Fibroblast of peridontal ligament (primary cell): ENCODE results near the gene PHLPP1.
"Not testable (repeated sequence)": the region's sequence is repeated elsewhere in the genome, so short reads cannot be mapped to it uniquely, and the experiment has no call there.

Source experiments
- DNase-seq: peaks from one replicate; pipeline ENCODE4 v3.0.0-alpha.2; 2010; ENCODE audit errors: extremely low read depth

The PHLPP1 gene

DNA sequence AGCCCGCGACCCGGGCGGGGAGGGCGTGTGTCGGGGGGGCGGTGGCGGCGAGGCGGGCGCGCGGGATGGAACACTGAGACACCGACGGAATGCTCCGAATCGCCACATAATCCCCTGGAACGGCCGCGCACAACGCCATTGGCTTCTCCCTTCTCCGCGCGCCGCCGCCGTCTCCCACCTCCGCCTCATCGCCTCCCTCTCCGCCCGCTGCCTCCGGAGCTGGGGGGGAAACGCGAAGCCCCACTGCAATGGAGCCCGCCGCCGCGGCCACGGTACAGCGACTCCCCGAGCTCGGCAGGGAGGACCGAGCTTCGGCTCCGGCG lies at the start of gene PHLPP1:
TSS of gene PHLPP1 (plus strand) at position 106 of the 323 bp plus-strand sequence. CDS start at position 249, 143 bp downstream.
- no peak for DNase-seq

DNA sequence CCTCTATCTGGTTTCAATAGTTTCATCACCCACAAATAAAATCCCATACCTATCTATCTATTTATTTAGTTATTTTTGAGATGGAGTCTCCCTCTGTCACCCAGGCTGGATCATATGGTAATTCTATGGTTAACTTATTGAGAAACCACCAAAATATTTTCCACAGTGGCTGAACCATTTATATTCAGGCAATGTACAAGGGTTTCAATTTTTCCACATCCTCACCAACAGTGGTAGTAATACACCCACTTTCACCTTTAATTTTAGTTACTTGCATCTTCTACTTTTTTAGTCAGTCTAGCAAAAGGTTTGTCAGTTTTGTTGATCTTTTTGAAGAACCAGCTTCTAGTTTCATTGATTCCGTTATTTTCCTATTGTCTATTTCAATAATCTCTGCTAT lies 46.1 kb upstream of the PHLPP1 start:
- DNase-seq, result no peak

DNA sequence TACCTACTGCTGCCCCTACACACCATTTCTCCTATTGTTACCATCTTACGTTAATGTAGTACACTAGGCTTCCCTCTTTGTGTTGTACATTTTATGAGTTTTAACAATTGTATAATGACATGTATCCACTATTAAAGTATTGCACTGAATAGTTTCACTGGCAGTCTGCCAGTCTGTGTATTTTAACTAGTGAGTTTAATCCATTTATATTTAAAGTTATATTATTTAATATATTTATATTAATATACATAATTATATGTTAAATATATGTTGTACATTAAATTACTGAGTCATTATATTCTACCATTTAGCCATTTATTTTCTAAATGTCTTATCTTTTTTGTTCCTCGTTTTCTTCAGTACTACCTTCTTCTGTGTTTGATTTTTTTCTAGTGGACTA lies 44.8 kb upstream of the PHLPP1 start:
- no peak for DNase-seq

DNA sequence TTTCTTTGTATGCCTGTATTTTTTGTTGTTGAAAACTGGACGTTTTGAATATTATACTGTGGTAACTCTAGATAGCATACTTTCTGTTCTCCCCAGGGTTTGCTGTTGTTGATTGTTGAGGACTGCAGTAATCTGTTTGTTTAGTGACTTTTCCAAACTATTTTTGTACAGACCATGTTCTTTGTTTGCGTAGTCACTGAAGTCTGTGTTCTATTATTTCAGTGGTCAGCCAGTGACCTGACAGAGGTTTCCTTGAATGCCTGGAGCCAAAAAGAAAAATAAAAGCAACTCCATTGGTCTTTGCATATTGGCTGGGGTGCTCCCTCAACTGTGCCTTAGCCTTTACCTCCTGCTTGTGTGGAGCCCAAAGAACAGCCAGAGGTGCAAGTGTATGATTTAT lies 42.7 kb upstream of the PHLPP1 start:
- no peak for DNase-seq

DNA sequence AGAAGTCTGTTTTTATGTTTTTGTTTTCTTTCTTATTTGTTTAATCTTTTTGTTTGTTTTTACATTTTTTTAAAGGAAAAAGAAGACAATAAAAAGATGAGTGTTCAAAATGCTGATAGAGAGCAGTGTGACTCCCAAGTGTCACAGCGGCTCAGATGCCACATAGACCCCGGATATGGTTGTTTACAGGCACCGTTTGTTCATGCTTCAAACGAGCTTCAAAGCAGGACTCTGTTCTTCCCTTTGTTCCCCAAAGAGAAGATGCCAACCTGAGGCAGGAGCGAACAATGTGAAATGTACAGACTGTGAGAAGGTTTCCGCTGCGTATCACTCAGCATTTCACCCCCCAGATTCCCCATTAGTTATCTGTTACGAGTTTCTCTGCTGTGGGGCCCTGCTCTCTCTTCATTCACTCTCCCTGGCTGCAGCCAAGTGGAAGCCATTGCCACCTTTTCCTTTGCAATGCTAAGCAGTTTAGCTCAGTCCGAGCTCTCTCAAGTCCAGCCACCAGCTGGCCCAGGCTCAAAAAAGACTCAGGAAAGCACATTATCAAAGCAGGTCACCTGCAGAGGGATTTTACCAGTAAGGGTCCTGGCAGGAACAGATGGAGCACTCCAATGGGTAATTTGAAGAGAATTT lies 36.4 kb upstream of the PHLPP1 start:
- no peak for DNase-seq

DNA sequence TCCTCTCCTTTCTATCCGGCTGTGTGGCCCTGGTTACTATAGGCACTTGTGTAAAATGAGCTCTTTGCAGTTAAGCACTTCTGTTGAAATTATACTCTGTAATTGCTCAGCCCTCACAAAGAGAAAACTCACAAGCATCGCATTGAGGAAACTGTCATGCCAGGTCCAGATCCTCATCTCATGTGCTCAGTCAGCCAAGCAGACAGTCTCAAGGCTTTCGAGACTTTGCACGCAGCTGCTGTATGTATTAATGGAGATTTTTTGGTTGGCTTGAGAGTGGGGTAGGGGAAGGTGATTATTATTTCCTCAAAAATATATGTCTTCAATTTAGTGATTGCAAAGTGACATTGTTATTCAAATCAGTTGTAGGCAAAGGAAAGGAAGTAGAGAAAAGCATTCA lies 33.0 kb upstream of the PHLPP1 start:
- DNase-seq, result no peak

DNA sequence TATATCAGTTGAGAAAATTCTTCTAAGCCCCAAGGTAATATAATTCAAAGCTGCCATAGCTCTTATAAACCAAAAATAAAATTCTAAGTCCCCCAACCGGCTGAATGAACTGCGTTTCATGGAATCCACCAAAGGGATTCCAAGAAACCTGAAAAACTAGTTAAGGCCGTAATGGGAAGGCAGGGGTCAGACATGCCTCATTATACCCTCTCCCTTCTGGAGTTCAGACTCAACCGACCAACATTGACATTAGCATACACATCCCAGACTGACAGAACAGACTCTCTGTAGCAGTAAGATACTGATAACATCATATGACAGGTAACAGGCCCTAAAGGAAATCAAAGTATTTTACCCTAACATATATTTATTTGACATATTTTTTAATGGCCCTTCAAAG lies 31.4 kb upstream of the PHLPP1 start:
- DNase-seq, result no peak

DNA sequence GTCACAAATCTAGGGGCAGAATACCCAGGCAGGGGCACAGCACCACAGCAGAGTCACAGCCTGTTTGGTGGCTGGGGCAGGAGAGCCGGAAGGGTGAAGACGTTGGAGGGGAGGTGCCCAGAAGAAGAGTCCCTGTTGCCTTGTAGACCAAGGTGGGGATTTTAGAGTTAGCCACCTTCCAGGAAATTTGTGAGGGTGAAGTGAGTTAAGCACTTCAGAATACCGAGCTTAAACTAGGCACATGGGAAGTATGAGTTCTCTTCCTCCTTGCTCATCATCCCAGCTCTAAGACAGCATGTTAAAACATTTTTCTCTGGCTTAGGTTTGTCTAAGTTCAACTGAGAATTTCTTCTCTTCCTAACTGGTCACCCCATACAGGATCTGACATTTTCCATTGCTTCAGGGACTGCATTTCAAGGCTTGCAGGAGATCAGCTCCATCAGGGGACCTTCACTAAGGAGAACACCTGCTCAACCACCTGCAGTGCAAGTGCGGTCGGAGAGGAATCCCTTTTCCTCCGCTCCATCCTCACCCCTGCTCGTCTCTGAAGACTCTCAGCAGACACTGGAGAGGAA lies 26.5 kb upstream of the PHLPP1 start:
- DNase-seq, result no peak

DNA sequence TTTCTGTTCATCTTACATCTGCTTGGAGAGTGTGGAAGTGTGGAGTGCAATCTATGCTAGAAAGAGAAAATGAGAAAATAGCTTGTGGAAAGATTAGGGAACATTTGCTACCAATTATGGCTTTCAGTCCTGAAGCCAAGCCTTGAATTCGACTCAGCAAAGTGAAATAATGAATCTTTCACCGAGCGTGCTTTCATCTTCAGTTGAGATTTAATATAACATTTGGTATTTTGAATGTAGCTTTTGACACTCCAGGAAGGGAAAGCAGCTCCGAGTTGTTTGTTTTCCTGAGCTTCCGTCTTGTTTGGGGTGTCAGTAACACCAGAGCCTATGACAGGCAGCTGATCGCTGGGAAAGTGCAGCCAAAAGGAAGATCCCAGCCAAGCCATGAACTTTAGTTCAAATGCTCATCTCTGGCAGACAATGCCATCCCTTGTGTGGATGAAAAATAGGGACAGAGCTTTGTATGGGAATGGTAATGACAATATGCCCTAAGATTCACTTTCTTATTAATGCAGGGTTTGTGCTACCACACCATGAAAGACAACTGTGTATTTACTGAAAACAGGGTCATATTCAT lies 25.0 kb upstream of the PHLPP1 start:
- peak; percentile 7 for DNase-seq

DNA sequence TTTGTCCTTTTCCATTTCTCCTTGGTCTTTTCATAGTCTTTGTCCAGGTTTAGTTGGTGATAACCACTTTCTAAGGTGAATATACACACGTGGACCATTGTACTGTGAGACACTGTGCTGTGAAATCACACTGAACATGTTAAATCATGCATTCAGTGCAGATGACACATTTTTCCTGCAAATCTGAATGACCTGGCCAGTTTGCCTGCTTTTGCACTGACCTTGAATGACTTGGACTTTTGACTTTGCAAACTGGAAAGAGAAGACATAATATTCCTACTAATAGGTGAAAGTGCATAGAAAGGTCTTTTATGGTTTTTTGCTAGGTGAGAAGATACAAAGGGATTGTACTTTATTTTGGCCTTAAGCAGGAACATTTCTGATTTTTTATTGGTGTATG lies 21.7 kb upstream of the PHLPP1 start:
- no peak for DNase-seq

DNA sequence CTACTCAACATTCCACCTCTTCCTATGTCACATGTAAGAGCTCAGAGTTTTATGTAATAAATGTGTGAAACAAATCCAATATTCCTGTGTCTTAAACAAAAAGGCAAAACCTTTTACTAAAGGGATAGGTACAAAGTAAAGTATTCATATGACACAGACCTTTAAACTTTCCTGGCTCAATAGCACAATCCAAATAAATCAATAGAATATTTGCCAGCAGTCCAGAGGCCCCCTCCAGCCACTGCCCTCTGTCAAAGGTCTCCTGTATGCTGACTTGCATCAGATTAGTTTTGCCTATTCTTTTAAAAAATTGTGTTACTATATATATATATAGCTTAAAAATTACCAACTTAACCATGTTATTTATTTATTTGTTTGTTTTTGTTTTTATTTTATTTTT lies 17.7 kb upstream of the PHLPP1 start:
- DNase-seq, result no peak

DNA sequence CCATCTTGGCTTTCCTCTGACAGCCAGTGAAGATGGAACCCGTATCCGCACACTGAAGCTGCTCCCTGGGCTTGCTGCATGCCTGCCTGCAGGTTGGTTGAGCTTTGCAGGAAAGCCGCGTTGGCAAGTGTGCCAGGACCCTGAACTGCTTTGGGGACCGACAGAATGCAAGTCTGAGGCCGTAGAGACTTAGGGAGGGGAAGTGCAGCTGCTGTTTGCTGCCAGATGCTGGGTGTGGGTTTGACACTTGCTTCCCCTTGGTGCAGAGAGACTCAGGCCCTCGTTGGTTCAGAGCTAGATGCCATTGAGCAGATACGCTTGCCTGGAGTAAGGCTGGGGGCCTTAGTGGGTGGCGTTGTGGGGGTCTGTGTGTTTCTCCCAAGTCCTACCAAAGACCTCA lies 13.1 kb upstream of the PHLPP1 start:
- DNase-seq, result no peak

DNA sequence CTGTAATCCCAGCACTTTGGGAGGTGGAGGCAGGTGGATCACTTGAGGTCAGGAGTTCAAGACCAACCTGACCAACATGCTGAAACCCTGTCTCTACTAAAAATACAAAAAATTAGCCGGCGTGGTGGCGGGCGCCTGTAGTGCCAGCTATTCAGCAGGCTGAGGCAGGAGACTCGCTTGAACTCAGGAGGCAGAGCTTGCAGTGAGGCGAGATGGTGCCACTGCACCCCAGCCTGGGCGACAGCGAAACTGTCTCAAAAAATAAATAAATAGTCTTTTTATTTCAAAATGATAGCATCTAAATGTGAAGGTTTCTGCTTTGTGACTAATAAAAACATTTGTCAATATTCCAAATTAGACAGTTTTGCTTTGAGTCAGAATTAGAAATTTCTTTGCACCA lies 8.5 kb upstream of the PHLPP1 start:
- not testable (repeated sequence) for DNase-seq

DNA sequence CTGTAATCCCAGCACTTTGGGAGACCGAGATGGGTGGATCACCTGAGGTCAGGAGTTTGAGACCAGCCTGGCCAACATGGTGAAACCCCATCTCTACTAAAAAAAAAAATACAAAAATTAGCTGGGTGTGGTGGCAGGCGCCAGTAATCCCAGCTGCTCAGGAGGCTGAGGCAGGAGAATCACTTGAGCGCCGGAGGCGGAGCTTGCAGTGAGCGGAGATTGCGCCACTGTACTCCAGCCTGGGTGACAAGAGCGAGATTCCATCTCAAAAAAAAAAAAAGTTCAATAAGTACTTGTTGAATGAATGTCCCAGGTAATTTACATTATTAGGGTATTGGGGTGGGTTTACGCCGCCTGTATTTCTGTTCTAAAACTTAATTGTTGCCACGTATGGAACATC lies 5.4 kb upstream of the PHLPP1 start:
- DNase-seq, result not testable (repeated sequence)

DNA sequence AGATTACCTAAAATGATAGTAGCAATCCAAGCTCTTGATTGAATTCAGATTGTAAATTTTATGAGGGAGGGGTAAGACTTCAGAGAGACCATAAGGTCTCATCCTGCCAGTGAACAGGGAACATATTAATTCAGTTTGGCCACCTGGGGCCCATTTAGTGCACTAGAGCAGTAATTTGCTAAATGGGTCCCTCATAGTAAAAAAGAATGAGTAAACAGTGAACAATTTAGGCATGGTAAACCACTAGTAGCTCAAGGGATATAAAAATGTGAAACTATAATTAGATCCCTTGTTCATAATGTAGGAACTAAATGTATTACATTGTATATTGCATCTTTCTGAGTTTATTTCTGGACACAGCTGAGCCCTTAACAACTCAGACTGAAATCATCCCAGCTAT lies 4.9 kb upstream of the PHLPP1 start:
- peak; percentile 38 for DNase-seq

DNA sequence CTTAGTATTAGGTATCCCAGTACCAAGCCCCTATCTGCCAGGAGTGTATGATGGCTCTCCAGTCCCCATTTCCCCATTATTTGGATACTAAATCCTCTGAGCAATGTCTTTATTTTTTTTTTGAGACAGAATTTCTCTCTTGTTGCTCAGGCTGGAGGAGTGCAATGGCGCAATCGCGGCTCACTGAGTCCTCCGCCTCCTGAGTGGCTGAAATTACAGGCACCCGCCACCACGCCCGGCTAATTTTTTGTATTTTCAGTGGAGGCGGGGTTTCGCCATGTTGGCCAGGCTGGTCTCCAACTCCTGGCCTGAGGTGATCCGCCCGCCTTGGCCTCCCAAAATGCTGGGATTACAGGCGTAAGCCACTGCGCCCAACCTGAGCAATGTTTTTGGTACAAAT lies 3.6 kb upstream of the PHLPP1 start:
- DNase-seq, result no peak

DNA sequence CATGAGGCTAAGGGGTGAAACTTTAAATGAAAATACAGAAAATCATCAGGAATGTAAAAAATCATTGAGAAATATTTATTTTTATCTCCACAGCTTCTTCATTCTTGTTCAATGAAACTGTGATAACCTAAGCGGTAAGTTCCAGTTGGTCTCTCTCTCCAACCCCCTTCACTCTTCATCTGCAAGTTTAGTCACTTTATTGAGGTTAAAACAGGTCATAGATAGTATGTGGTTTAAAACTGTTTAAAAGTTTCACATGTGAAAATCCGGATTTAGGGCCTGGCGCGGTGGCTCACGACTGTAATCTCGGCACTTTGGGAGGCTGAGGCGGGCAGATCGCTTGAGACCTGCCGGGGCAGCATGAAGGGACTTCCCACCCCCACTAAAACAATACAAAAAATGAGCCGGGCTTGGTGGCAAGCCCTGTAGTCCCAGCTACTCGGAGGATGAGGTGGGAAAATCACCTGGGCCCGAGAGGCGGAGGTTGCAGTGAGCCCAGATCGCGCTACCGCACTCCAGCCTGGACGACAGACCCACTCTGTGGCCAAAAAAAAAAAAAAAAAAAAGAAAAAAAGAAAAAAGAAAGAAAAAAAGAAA lies 1.6 kb upstream of the PHLPP1 start:
- no peak for DNase-seq

DNA sequence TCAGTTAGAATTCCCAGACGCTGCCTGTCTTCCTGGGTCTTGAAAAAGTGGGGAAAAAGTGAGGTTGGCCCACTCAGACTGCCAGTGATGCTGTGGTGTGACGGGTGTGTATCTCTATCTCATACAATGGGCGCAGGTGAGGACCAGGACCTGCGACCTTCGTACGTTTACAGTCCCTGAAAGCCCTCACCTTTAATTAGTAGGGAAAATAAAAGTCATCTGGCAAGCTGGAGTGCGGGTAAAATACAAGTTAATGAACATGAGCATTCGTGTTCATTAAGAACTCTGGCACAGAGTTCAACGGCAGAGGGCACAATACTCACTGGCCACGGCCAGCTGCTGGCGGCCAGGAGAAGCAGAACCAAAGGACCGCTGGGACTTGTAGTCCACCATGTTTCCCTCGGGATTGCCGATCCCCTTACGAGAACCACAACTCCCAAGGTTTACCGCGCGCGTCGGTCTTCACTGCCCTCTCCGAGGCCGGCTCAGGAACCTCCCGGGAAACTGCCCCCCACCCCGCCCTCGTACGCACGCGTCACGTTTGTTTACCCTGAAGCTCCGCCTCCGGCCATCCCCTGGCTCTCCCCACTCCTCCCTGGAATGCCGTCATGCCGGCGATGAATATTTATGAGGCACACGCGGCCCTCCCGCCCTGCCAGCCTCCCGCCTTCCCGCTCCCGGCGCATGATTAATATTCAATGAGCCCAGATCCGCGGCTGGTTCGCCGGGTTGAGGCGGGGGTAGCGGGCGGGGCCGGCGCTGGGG lies 488 bp upstream of the PHLPP1 start:
- peak; percentile 100 for DNase-seq

DNA sequence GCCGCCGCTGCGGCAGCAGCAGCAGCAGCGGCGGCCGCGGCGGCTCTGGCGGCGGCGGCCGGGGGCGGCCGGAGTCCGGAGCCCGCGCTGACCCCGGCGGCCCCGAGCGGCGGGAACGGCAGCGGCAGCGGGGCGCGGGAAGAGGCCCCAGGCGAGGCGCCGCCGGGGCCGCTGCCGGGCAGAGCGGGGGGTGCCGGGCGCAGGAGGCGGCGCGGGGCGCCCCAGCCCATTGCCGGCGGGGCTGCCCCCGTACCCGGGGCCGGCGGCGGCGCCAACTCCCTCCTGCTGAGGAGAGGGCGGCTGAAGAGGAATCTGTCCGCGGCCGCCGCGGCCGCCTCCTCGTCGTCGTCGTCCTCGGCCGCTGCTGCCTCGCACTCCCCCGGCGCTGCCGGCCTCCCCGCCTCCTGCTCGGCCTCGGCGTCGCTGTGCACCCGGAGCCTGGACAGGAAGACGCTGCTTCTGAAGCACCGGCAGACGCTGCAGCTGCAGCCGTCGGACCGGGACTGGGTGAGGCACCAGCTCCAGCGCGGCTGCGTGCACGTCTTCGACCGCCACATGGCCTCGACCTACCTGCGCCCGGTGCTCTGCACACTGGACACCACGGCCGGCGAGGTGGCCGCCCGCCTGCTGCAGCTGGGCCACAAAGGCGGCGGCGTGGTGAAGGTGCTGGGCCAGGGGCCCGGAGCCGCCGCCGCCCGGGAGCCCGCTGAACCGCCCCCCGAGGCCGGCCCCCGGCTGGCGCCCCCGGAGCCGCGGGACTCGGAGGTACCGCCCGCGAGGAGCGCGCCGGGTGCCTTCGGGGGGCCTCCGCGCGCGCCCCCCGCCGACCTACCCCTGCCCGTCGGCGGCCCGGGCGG lies 646 bp downstream of the PHLPP1 start:
- peak; percentile 30 for DNase-seq

DNA sequence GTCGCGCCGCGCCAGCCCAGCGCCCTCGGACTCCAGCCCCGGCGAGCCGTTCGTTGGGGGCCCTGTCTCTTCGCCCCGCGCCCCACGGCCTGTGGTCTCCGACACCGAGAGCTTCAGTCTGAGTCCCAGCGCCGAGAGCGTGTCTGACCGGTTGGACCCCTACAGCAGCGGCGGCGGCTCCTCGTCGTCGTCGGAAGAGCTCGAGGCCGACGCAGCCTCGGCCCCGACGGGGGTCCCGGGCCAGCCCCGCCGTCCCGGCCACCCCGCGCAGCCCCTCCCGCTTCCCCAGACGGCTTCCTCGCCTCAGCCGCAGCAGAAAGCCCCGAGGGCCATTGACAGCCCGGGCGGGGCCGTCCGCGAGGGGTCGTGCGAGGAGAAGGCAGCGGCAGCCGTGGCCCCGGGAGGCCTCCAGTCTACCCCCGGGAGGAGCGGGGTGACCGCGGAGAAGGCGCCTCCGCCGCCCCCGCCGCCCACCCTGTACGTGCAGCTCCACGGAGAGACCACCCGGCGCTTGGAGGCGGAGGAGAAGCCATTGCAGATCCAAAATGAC lies 1.4 kb downstream of the PHLPP1 start:
- no peak for DNase-seq

DNA sequence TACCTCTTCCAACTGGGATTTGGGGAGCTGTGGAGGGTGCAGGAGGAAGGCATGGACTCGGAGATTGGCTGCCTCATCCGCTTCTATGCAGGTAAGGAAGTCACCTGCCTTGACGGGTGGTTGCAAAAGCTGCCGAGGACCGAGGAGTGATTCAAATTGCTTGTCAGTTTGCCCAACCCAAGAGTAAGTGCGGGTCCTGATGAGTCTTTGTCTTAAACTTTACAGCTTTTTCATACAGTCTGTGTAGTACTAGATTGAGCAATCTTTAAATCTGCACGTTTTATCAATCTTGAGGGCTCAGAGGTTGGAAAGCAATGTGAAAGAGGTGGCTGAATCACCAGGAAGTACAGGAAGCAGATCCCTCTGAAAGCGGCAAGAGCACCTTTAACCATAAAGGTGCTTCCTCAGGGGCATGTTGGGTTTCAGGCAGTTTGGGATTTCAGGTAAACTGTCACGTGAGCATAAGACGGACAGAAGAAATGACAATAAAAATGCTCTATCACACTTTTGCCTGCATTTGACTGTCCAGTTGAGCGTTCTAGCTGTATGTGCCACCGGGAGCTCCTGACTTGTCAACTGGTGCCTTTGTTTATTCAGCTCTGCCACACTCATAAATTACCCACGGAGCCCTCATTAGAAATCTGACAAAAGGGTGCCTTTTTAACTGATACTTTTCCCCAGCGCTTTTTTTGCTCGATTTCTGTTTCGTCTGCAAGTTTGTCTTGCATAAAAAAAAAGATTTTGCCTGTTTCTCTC lies 2.0 kb downstream of the PHLPP1 start:
- DNase-seq, result peak; percentile 66
